NCI-H2029 (cell line): Measurements from ENCODE around the gene FAM193B.

Experiments used
- DNase-seq: peaks from one replicate; lab custom pipeline; 2025; lab: John Stamatoyannopoulos, UW

The FAM193B gene

GRCh38 chr5:177515580-177515979 is 38.8 kb downstream of the FAM193B start:
- DNase-seq = no peak

DNA sequence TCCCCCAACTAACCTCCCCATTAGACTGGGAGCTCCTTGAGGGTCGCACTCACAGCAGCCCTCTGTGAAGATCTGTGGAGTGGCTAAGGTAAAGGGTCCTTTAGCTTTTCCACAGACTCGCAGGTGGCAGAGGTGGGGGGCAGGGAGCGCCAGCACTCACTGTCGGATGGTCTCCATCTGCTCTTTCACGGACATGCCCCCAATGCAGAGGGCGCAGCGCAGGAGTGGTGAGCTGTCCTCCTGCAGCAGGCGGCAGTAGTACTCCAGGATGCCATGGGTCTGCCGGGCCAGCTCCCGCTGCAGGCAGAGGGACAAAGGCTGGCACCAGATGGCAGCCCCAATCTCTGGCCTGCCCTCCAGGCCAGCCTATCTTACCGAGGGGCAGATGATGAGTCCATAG is 39.8 kb downstream of the FAM193B start:
- DNase-seq = no peak

- DNase-seq = no peak
Observed at GRCh38 chr5:177513500-177513899, 40.9 kb downstream of the FAM193B start.

DNA sequence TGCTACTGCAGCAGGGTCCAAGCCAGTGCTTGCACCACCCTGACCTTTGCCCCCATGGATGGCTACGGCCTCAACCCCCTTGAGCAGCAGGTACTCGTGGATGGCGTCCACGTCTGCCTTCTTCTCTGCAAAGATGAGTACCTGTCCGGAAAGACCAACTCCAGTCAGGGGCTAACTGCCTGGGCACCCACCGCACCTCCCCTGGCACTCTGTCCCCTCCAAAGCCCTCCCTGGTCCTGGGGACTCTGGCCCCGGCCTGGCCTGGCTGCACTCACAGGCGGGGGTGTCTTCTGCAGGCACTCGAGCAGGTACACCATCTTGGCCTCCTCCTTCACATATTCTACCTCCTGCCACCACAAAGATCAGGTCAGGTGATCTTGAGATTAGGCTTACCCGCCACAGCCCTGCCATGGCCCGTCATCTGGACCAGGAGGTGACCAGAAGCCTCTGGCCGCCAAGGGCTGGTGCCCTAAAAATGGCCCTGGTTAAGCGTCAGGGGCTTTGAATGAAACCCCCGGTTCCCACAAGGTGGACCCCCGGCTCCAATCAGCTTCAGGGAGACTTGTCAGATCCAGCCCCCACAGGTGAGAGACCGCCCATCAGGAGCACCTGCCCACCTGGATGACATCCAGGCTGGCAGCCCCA is 41.5 kb downstream of the FAM193B start:
- DNase-seq = no peak

- DNase-seq = no peak
Observed at GRCh38 chr5:177511796-177512675, 42.3 kb downstream of the FAM193B start.

DNA sequence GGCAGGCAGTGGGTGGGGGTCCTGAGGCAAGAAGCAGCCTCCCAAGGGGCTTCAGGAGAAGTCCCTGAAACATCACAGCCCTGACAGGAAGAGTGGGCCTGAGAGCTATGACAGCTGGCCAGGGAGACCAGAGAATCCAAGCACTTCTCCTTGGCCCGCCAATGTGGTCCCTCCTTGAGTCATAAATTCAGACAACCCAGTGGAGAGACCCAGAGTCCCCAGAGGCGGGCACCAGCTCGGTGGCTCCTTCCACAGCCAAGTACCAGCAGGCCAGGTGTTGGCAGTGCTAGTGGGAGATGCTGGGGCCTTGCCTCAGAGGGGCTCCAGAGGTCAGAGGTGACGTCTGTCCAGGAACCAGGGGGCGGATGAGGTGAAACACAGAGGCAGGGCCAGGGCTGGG is 43.2 kb downstream of the FAM193B start:
- no peak for DNase-seq

DNA sequence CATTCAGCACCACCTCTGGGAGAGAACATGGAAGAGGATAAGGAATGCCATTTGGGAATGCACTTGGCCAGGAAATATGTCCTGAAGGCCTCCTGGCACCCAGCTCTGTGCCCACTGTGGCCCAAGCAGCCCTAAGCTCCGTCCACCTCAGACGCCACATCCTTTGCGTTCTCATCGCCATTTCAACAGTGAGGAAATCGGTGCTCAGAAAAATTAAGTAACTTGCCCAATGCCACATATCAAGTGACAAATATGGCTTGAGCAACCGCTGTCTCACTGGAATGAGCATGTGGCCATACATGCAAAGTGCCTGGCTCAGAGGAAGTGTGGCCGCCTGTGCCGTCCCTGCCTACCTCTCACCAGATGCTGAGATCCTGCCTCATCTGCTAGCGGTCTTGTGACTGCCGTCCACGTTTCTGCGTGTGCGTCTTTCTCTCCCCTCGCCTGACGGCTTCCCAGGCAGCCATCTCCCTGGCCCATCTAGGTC is 43.8 kb downstream of the FAM193B start:
- DNase-seq = no peak

DNA sequence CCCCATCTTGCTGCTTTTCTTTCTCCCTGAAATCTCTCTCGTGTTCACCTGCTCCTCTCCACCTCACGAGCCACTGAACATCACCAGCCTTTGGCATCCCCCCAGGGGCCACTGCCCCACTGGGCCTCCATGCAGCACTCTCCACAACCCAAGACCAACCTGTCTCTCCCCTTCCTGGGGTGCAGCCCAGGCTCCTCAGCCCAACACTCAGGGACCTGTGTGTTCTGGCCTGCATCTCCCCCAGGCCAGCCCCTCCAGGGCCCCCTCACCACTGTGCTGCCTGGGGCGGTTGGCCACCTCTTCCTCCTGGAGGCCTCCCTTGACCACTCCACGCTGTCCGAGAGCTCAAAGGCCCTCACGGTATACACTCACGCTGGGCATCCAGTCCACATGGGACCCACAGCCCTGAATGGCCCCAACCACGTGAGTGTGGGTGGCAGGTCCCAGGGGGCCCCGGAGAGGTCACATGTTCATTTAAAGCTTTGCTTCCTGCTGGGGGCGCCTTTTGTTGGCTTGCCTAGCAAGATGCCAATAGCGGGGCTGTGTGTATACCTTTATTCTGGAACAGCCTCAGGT is 44.3 kb downstream of the FAM193B start:
- no peak for DNase-seq

DNA sequence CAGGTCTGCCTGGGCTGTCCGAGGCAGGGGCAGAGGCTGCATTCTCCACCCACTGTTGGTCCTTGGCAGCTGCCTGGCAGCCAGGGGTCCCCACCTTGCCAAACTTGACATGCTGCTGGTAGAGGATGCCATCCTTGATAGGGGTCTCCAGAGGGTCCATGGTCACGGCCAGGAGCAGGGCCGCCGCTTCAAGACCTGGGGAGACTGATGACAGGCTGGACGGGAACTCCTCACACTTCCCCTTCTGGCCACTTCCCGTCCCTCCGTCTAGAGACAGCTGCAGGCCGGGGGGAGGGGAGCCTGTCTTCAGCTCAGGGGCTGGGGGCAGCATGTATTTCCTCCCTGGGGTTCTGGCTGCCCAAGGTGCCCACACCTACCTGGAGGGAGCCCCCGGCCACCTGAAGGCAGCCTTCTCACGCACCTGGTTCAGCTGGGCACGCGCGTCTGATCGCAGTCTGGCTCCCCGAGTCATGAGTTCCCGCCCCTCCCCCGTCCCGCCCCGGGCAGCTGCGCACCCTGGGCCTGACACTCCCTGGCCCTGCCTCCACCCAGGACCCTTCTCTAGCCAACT is 44.9 kb downstream of the FAM193B start, which contains the start of gene DOK3:
TSS of gene DOK3 (minus strand) at position 446 of the 571 bp plus-strand sequence. CDS start at position 160, 286 bp downstream.
- DNase-seq = no peak

DNA sequence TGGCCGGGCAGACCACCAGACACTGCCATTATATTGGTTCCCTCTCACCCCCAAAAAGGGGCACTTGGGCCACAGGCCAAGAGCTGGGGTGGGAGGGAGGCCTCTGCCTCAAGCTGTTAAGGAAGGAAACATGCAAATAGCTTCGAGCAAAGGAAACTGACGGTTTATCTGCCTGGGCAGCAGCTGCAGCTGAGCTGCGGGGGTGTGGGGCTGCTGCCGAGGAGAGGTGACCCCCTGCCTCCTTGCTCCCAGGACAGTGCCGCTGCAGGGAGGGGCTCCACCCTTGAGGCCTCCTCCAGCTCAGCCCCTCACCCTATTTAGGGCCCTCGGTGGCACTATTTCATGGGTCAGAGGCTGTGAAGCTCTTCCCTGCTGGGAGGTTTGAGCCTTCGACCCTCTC is 45.5 kb downstream of the FAM193B start:
- no peak for DNase-seq

- no peak for DNase-seq
Observed at GRCh38 chr5:177508221-177508611, 46.1 kb downstream of the FAM193B start.

GRCh38 chr5:177507596-177508220 is 46.7 kb downstream of the FAM193B start:
- no peak for DNase-seq

- DNase-seq = peak; percentile 20
Observed at GRCh38 chr5:177507165-177507564, 47.2 kb downstream of the FAM193B start.

GRCh38 chr5:177505075-177505474 is 49.3 kb downstream of the FAM193B start:
- no peak for DNase-seq

DNA sequence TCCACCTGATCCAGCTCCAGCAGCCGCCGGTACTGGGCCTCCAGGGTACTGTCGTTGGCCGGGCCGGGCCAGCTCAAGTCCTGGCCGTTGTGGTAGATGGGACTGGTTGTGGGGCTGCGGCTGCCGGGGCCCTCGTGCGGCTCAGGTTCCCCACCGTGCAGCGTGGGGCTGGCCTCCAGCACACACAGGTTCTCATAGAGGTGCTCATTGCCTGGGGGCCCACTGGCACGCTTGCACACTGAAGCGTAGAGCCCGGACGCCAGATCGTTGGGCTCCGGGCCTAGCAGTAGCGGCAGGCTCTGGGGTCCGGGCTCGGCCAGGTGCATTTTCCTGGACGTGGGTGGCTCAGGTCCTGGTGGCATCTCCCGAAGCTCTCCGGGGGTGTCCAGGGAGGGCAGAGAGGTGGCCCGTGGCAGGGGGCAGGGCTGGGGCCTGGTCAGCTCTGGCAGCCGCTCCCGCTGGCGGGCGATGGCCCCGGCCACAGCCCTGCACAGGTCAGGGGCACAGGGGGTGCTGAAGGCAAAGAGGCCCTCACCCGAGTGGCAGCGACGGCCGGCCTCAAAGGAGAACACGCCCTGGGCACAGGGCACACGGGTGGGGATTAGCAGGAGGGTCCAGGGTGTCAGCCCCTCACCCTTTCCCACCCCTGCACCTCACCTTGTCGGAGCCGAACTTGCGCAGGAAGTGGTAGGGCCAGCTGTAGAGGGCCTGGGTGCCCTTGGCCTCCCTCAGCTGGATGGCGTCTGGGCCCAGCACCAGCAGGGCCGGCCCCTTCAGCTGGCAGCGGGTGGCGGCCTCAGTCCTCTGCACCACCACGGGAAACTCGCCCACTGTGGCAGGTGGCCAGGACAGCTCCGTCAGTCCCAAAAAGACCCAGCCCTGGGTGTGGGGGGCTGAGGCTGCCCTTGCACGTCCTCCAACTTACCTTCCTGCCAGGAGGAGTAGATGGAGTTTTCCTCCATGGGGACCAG is 50.0 kb downstream of the FAM193B start:
- no peak for DNase-seq

DNA sequence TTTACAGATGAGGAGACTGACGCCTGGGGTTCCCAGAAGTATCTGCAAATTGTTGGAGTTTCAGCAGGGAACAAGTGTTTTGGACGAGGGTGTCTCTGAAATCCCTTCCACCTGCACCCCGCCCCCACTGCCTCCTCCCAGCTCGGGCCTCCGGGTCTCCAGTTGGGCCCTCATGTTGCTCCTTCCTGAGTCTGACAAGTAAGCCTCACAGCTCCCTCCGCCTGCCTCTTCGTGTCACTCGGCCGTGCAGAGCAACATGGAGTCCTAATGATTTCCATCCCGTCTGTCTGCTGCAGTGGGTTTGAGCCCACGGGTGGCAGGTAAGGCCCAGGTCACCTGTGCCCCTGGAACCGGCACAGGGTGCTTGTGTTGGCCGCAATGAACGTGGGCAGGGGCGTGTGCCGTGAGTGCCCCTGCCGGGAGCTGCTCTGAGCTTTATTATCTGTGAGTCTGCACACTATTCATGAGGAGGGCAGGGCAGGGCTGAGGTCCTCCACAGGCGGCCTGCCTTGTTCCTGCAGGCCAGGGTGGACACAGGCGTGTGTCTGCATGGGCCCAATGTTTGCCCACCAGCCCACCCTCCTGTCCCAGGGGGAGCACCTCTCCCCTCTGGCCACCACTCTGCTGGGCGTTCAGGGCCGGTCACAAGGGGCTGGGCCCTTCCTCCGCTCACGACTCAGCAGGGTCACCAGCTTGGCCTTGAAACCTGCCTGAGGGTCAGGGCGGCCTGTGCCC is 50.8 kb downstream of the FAM193B start:
- DNase-seq = no peak

GRCh38 chr5:177502886-177503285 is 51.5 kb downstream of the FAM193B start:
- no peak for DNase-seq

GRCh38 chr5:177501874-177502678 is 52.3 kb downstream of the FAM193B start:
- no peak for DNase-seq
